LHCN-M2 (cell line): ENCODE measurements around the gene OIT3. TPM values are rescaled to one million over a fixed set of nuclear protein-coding genes. Genes with fewer than 3 reads are reported as not detected.
"Not testable (repeated sequence)": the region's sequence is repeated elsewhere in the genome, so short reads cannot be mapped to it uniquely, and the experiment has no call there.

Experiments used
- DNase-seq: peaks from one replicate; pipeline ENCODE4 v3.0.0-alpha.2; 2012; ENCODE audit warnings: low read depth
- total RNA-seq: library from RNA; depleted of rRNA; stranded (reverse); fragments of >200 nt; gene quantifications from 2 replicates; pipeline ENCODE4 v1.2.3, GENCODE V29; 2014

OIT3 gene
- total RNA-seq, 1 experiment from 2014 or later, result 0.06 TPM

- DNase-seq, result no peak
These were observed 6.0 kb downstream of the OIT3 start for GRCh38 chr10:72899545-72899944.

GRCh38 chr10:72903941-72904446, 10.5 kb downstream of the OIT3 start:
- DNase-seq, result not testable (repeated sequence)

- DNase-seq, result no peak
These were observed 11.3 kb downstream of the OIT3 start for GRCh38 chr10:72904806-72905205.

- DNase-seq, result no peak
These were observed 12.9 kb downstream of the OIT3 start for GRCh38 chr10:72906446-72906845.

GRCh38 chr10:72910705-72911104, 17.2 kb downstream of the OIT3 start:
- DNase-seq, result no peak

GRCh38 chr10:72911758-72912157, 18.2 kb downstream of the OIT3 start:
- no peak for DNase-seq

GRCh38 chr10:72912736-72913135, 19.2 kb downstream of the OIT3 start:
- no peak for DNase-seq

GRCh38 chr10:72913287-72913686, 19.7 kb downstream of the OIT3 start:
- no peak for DNase-seq

GRCh38 chr10:72917201-72917600, 23.7 kb downstream of the OIT3 start:
- DNase-seq, result not testable (repeated sequence)

- not testable (repeated sequence) for DNase-seq
These were observed 24.3 kb downstream of the OIT3 start for GRCh38 chr10:72917803-72918332.

- DNase-seq, result no peak
These were observed 24.8 kb downstream of the OIT3 start for GRCh38 chr10:72918352-72918751.

GRCh38 chr10:72921147-72921683, 27.7 kb downstream of the OIT3 start:
- DNase-seq, result not testable (repeated sequence)

- DNase-seq, result no peak
These were observed 30.8 kb downstream of the OIT3 start for GRCh38 chr10:72924351-72924750.

GRCh38 chr10:72925951-72926465, 32.5 kb downstream of the OIT3 start:
- peak; percentile 27 for DNase-seq

- DNase-seq, result no peak
These were observed 33.9 kb downstream of the OIT3 start for GRCh38 chr10:72927485-72927884.

- DNase-seq, result no peak
These were observed 35.3 kb downstream of the OIT3 start for GRCh38 chr10:72928798-72929197.

- DNase-seq, result no peak
These were observed 36.7 kb downstream of the OIT3 start for GRCh38 chr10:72930276-72930675.

- peak; percentile 72 for DNase-seq
These were observed 38.9 kb downstream of the OIT3 start for GRCh38 chr10:72932259-72933015.

GRCh38 chr10:72935361-72935760, 41.8 kb downstream of the OIT3 start:
- peak; percentile 100 for DNase-seq

- no peak for DNase-seq
These were observed 50.1 kb downstream of the OIT3 start for GRCh38 chr10:72943498-72944234.

GRCh38 chr10:72946963-72947362, 53.4 kb downstream of the OIT3 start:
- no peak for DNase-seq

GRCh38 chr10:72948762-72949161, 55.2 kb downstream of the OIT3 start:
- no peak for DNase-seq
